Neuronal stem cell (in vitro differentiated cells): Measurements from ENCODE around the gene EPB41L2.

Experiments used
- DNase-seq: peaks from one replicate; pipeline ENCODE4 v3.0.0-alpha.2; 2013; ENCODE audit warnings: low spot score
- H2AFZ ChIP-seq: one replicate; pipeline ENCODE4 v1.6.1; 2013; ENCODE audit warnings: mild to moderate bottlenecking, low read length, inconsistent platforms
- H2AK5ac ChIP-seq: 2 replicates; pipeline ENCODE4 v1.6.1; 2013; ENCODE audit warnings: low read depth, mild to moderate bottlenecking, inconsistent platforms, low read length, moderate library complexity, mixed read lengths
- H2BK120ac ChIP-seq: 2 replicates; pipeline ENCODE4 v1.6.1; 2013; ENCODE audit warnings: low read depth, mild to moderate bottlenecking, inconsistent platforms, low read length, moderate library complexity, mixed read lengths
- H2BK12ac ChIP-seq: one replicate; pipeline ENCODE4 v1.6.1; 2013; ENCODE audit warnings: low read length, inconsistent platforms
- H2BK15ac ChIP-seq: 2 replicates; pipeline ENCODE4 v1.6.1; 2013; ENCODE audit warnings: mild to moderate bottlenecking, low read length, inconsistent platforms, mixed read lengths
- H2BK5ac ChIP-seq: one replicate; pipeline ENCODE4 v1.6.1; 2013; ENCODE audit warnings: inconsistent platforms, mild to moderate bottlenecking, low read length, moderate library complexity
- H3K14ac ChIP-seq: one replicate; pipeline ENCODE4 v1.6.1; 2013; ENCODE audit warnings: low read length, inconsistent platforms
- H3K18ac ChIP-seq: 2 replicates; pipeline ENCODE4 v1.6.1; 2013; ENCODE audit warnings: low read length, inconsistent platforms
- H3K23ac ChIP-seq: 2 replicates; pipeline ENCODE4 v1.6.1; 2013; ENCODE audit warnings: low read depth, mild to moderate bottlenecking, mixed read lengths, low read length, inconsistent platforms; ENCODE audit not compliant: poor library complexity
- H3K27ac ChIP-seq: replicated peaks from 3 replicates; pipeline ENCODE4 v1.5.1; 2013; ENCODE audit warnings: low read length, inconsistent platforms
- H3K27me3 ChIP-seq, 3 experiments: 2 replicates each; pipeline ENCODE4 v1.6.1; 2013; ENCODE audit warnings: low read length in 3 of 3, mild to moderate bottlenecking in 2 of 3, inconsistent platforms in 1 of 3, low read depth in 1 of 3, mixed read lengths in 1 of 3, moderate library complexity in 1 of 3; ENCODE audit not compliant: control insufficient read depth in 3 of 3, insufficient read depth in 3 of 3
- H3K36me3 ChIP-seq, 2 donors: replicated peaks in 1 of 2; 2 replicates each; pipeline ENCODE4 v1.6.1; 2013; ENCODE audit warnings: low read length in 2 of 2; ENCODE audit not compliant: control insufficient read depth in 2 of 2, insufficient read depth in 2 of 2
- H3K4ac ChIP-seq: 2 replicates; pipeline ENCODE4 v1.6.1; 2013; ENCODE audit warnings: inconsistent platforms, mild to moderate bottlenecking, low read length, moderate library complexity
- H3K4me1 ChIP-seq, 2 donors: 1 replicate in 1 of 2; 2 replicates in 1 of 2; pipeline ENCODE4 v1.6.1; 2013; ENCODE audit warnings: low read length in 2 of 2, low read depth in 1 of 2; ENCODE audit not compliant: control insufficient read depth in 2 of 2, insufficient read depth in 1 of 2
- H3K4me2 ChIP-seq: one replicate; pipeline ENCODE4 v1.6.1; 2013; ENCODE audit warnings: mild to moderate bottlenecking, low read length, inconsistent platforms; ENCODE audit not compliant: insufficient read depth, poor library complexity, severe bottlenecking
- H3K4me3 ChIP-seq, 2 donors: 2 replicates each; pipeline ENCODE4 v1.5.1; 2013; ENCODE audit warnings: low read length in 2 of 2, mild to moderate bottlenecking in 2 of 2, inconsistent platforms in 1 of 2, moderate library complexity in 1 of 2
- H3K79me1 ChIP-seq: one replicate; pipeline ENCODE4 v1.6.1; 2013; ENCODE audit warnings: low read depth, mild to moderate bottlenecking, inconsistent platforms, low read length, moderate library complexity
- H3K9ac ChIP-seq: one replicate; pipeline ENCODE4 v1.6.1; 2013; ENCODE audit warnings: mild to moderate bottlenecking, low read depth, low read length, inconsistent platforms; ENCODE audit not compliant: poor library complexity
- H3K9me3 ChIP-seq, 2 donors: replicated peaks in 1 of 2; 2 replicates each; pipeline versions ENCODE3 to v1.6.1; 2013; ENCODE audit warnings: low read length in 2 of 2, mild to moderate bottlenecking in 2 of 2, inconsistent platforms in 1 of 2, low read depth in 1 of 2, mixed read lengths in 1 of 2, moderate library complexity in 1 of 2; ENCODE audit not compliant: control insufficient read depth in 2 of 2, insufficient read depth in 1 of 2
- H4K8ac ChIP-seq: one replicate; pipeline ENCODE4 v1.6.1; 2013; ENCODE audit warnings: low read depth, mild to moderate bottlenecking, inconsistent platforms, low read length, moderate library complexity
- H4K91ac ChIP-seq: one replicate; pipeline ENCODE4 v1.6.1; 2013; ENCODE audit warnings: low read length, low read depth, mild to moderate bottlenecking, inconsistent platforms; ENCODE audit not compliant: poor library complexity
- WGBS, 2 donors: extraction: QIAGEN DNeasy Blood & Tissue Kit; methylation state at CpG; one replicate each; pipeline ENCODE4 v1.1.7; 2013; ENCODE audit warnings: missing lambda C conversion rate in 2 of 2, mixed read lengths in 1 of 2; ENCODE audit not compliant: insufficient read length in 2 of 2, insufficient replicate concordance in 1 of 2; ENCODE audit errors: extremely low coverage in 2 of 2; 5-methylcytosine and 5-hydroxymethylcytosine counted together

Gene EPB41L2

DNA sequence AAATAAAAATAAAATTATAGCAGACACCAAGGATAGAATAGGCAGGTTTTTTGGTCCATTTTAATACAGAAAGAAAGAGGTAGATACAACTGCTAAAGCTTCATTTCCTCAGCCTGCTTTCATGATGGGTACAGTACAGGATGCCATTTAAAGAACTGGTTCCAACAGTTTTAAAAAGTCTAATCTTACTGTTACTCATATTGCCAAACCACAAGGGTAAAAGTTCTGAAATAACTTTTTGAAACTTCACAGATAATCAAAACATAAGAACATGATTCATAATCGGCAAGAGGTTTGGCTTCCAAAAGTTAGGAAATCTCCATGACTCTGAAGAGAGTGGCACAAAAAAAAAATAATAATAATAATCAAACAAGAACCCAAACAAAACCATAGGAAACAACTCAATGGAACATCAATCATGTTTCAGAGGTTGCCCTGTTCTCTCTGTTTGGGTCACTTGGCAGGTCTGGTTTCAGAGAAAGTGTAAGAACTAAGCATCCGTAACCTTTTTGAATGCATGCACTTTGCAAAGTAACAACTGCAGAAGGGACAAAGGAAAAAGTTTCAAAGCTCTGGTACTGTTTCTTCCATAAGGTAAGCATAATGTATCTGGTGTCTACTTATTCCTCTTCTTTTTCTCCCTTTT is 156.2 kb downstream of the EPB41L2 start:
- Histone ChIP-seq H3K4me3 (no peak overlapping the region), H3K27me3 (no peaks in the 10 kb centered on the region), H4K8ac (no peak overlapping the region), H3K9me3 (no peaks in the 10 kb centered on the region), H3K4me2 (no peak overlapping the region), H3K27ac (no peak overlapping the region), H2BK120ac (no peak overlapping the region), H3K23ac (no peak overlapping the region), H3K14ac (no peak overlapping the region), H3K4ac (no peak overlapping the region), H2BK15ac (no peak overlapping the region), H3K36me3 (no peaks in the 10 kb centered on the region), H2BK5ac (no peak overlapping the region), H3K18ac (no peak overlapping the region), H3K79me1 (peaks cover 3% of the 10 kb centered on the region), H2AK5ac (no peak overlapping the region), H2BK12ac (no peak overlapping the region), H3K9ac (no peak overlapping the region), H2AFZ (no peak overlapping the region), H4K91ac (no peak overlapping the region), H3K4me1 (peaks cover 7 to 10% of the 10 kb centered on the region in 2 donors)
- no CpG with 5 or more reads among the region's 2 CpGs for WGBS, 2 donors
- no peak for DNase-seq

GRCh38 chr6:130903602-130904001 is 159.4 kb downstream of the EPB41L2 start:
- Histone ChIP-seq H4K8ac (no peak overlapping the region), H2BK5ac (no peak overlapping the region), H3K4me1 (peaks cover 9 to 10% of the 10 kb centered on the region in 2 donors), H3K27ac (no peak overlapping the region), H2BK120ac (no peak overlapping the region), H2BK15ac (no peak overlapping the region), H4K91ac (no peak overlapping the region), H2AFZ (no peak overlapping the region), H2BK12ac (no peak overlapping the region), H3K9me3 (no peaks in the 10 kb centered on the region), H3K4me2 (no peak overlapping the region), H3K36me3 (peaks cover 5 to 17% of the 10 kb centered on the region in 2 donors), H3K27me3 (no peaks in the 10 kb centered on the region), H3K79me1 (peaks cover 2% of the 10 kb centered on the region), H3K4me3 (no peak overlapping the region), H3K18ac (no peak overlapping the region), H3K9ac (no peak overlapping the region), H3K14ac (no peak overlapping the region), H3K23ac (no peak overlapping the region), H2AK5ac (no peak overlapping the region), H3K4ac (no peak overlapping the region)
- no peak for DNase-seq

DNA sequence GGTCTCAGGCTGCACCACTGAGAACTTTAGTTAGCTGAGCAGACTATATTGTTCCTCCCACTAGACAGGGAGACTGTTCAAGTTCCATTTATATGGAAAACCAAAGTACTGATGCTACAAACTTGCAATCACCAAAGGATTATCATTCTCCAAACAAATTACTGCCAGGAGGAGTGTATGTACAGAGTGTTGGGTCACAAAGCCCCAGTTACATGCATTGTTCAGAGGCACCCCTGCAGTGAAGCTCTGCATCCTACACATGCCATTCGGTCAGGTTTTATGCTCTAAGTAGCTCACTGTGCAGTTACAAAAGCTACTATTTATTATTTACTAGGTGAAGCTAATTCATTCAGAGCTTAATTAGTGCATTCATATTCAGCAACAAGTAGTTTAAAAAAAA is 160.0 kb downstream of the EPB41L2 start:
- peak; percentile 46 for DNase-seq
- Histone ChIP-seq H2BK5ac (no peak overlapping the region), H3K27ac (no peak overlapping the region), H2AK5ac (no peak overlapping the region), H3K36me3 (peaks cover 5 to 17% of the 10 kb centered on the region in 2 donors), H3K9me3 (no peaks in the 10 kb centered on the region), H3K4me1 (peaks cover 8 to 10% of the 10 kb centered on the region in 2 donors), H3K4me2 (no peak overlapping the region), H4K8ac (no peak overlapping the region), H3K4ac (no peak overlapping the region), H3K9ac (no peak overlapping the region), H2AFZ (no peak overlapping the region), H3K79me1 (peaks cover 2% of the 10 kb centered on the region), H3K4me3 (no peak overlapping the region), H2BK12ac (no peak overlapping the region), H3K18ac (no peak overlapping the region), H3K23ac (no peak overlapping the region), H3K27me3 (no peaks in the 10 kb centered on the region), H2BK15ac (no peak overlapping the region), H3K14ac (no peak overlapping the region), H2BK120ac (no peak overlapping the region), H4K91ac (no peak overlapping the region)
- no CpG with 5 or more reads among the region's 1 CpG for WGBS, 2 donors

GRCh38 chr6:130900913-130901312 is 162.1 kb downstream of the EPB41L2 start:
- no peak overlapping the region for H2BK12ac ChIP-seq
- no peak overlapping the region for H3K23ac ChIP-seq
- H4K8ac ChIP-seq: no peak overlapping the region
- H3K4ac ChIP-seq: no peak overlapping the region
- no peak overlapping the region for H3K4me2 ChIP-seq
- H2BK120ac ChIP-seq: no peak overlapping the region
- no peak overlapping the region for H2BK5ac ChIP-seq
- H3K27me3 ChIP-seq: no peaks in the 10 kb centered on the region
- peaks cover 2% of the 10 kb centered on the region for H3K79me1 ChIP-seq
- H3K9ac ChIP-seq: no peak overlapping the region
- H2AK5ac ChIP-seq: peak overlapping the region; percentile 2
- WGBS, 2 donors: no CpG with 5 or more reads among the region's 3 CpGs
- no peak overlapping the region for H3K18ac ChIP-seq
- peaks cover 7 to 23% of the 10 kb centered on the region in 2 donors for H3K36me3 ChIP-seq
- no peak overlapping the region for H3K27ac ChIP-seq
- no peak overlapping the region for H2AFZ ChIP-seq
- H3K4me1 ChIP-seq: peaks cover 8 to 10% of the 10 kb centered on the region in 2 donors
- H3K9me3 ChIP-seq: no peaks in the 10 kb centered on the region
- no peak overlapping the region for H3K4me3 ChIP-seq
- H4K91ac ChIP-seq: no peak overlapping the region
- no peak overlapping the region for H3K14ac ChIP-seq
- no peak for DNase-seq
- H2BK15ac ChIP-seq: no peak overlapping the region
